Measurements from ENCODE around the gene HIBADH.

- no peak for TF ChIP-seq L3MBTL2 (conservative IDR thresholded peaks at IDR 0.05)
- no peak for TF ChIP-seq BHLHE40 (IDR thresholded peaks at IDR 0.05; ENCODE audit: borderline replicate concordance)
- TF ChIP-seq PKNOX1 (IDR thresholded peaks at IDR 0.05) = no peak
- TF ChIP-seq ELF4 (IDR thresholded peaks at IDR 0.05) = no peak
- TF ChIP-seq FOXM1 (IDR thresholded peaks at IDR 0.05; ENCODE audit: borderline replicate concordance) = no peak
- TF ChIP-seq ARNT (IDR thresholded peaks at IDR 0.05) = no peak
- TF ChIP-seq ZNF384 (IDR thresholded peaks at IDR 0.05) = no peak
- no peak for TF ChIP-seq NFRKB (IDR thresholded peaks at IDR 0.05)
These were observed 27.8 kb downstream of the HIBADH start for GRCh38 chr7:27634671-27635493.
